Naive thymus-derived CD8-positive, alpha-beta T cell (primary cell): ENCODE measurements around the gene CPB2. TPM values are rescaled to one million over a fixed set of nuclear protein-coding genes. Genes with fewer than 3 reads are reported as not detected.
A peak's percentile ranks its signal among the peaks of the same experiment; 100 is the strongest.

ENCODE experiments used
- ATAC-seq, 2 donors: fragments of 150-1000 bp; cut with Tn5 transposase in 1 of 2; sonication (Bioruptor Pico), chemical (Tn5 transposase) in 1 of 2; 1 replicate in 1 of 2; 2 replicates in 1 of 2; pipeline ENCODE4 v1.10.0; 2021; ENCODE audit warnings: mild to moderate bottlenecking in 2 of 2, moderate library complexity in 2 of 2
- POLR2A ChIA-PET: fragments of 350-600 bp; sonication (Branson Sonifier 250); formaldehyde crosslinking; loops from one replicate; lab custom pipeline; 2021; ENCODE audit warnings: antibody characterized with exemption; lab: Charles Lee
- DNase-seq, 10 donors: peaks; one replicate each; pipeline versions ENCODE4 v3.0.0 to v3.0.0-alpha.2; 2020 to 2022
- H3K27ac Mint-ChIP-seq, 10 donors: one replicate each; pipeline ENCODE4 v1.8.0; 2020 to 2022; ENCODE audit warnings: mild to moderate bottlenecking in 10 of 10, mixed read lengths in 10 of 10, moderate library complexity in 4 of 10, inconsistent platforms in 1 of 10
- H3K27me3 Mint-ChIP-seq, 5 donors: one replicate each; pipeline ENCODE4 v1.8.0; 2021 to 2022; ENCODE audit warnings: mixed read lengths in 5 of 5
- H3K36me3 Mint-ChIP-seq, 3 donors: one replicate each; pipeline ENCODE4 v1.8.0; 2020 to 2022; ENCODE audit warnings: mixed read lengths in 3 of 3, mild to moderate bottlenecking in 2 of 3, inconsistent platforms in 1 of 3
- H3K4me1 Mint-ChIP-seq, 4 donors: one replicate each; pipeline ENCODE4 v1.8.0; 2021 to 2022; ENCODE audit warnings: mixed read lengths in 4 of 4
- H3K4me3 Mint-ChIP-seq, 10 donors: one replicate each; pipeline ENCODE4 v1.8.0; 2020 to 2022; ENCODE audit warnings: mild to moderate bottlenecking in 10 of 10, mixed read lengths in 10 of 10, moderate library complexity in 6 of 10, inconsistent platforms in 1 of 10
- H3K9me3 Mint-ChIP-seq, 9 donors: one replicate each; pipeline ENCODE4 v1.8.0; 2020 to 2022; ENCODE audit warnings: mixed read lengths in 9 of 9, mild to moderate bottlenecking in 3 of 9, inconsistent platforms in 1 of 9, moderate library complexity in 1 of 9
- polyA plus RNA-seq, 3 donors: library from polyadenylated mRNA; unstranded; fragments of 300-500 nt; fragmentation: Illumina TruSeq; gene quantifications; one replicate each; pipeline ENCODE4 v1.2.3, GENCODE V29; 2021
- total RNA-seq, 8 experiments: library from RNA in 2 of 8; stranded (reverse) in 2 of 8; gene quantifications; one replicate each; pipeline ENCODE4 v1.2.3 and lab custom pipeline; 2021 to 2026

Gene CPB2
- total and polyA plus RNA-seq, 5 experiments from 2014 or later, result 0.12 TPM; not detected in 4

- Mint-ChIP-seq H3K27me3 (no peaks in the 10 kb centered on the region), H3K4me1 (peaks cover 28 to 59% (median 49%) of the 10 kb centered on the region in 4 donors), H3K4me3 (peak overlapping the region; percentile 16 to 66 (median 57)), H3K27ac (peak overlapping the region; percentile 54 to 95 (median 84)), H3K36me3 (peaks cover 0 to 45% (median 10%) of the 10 kb centered on the region in 3 donors), H3K9me3 (no peaks in the 10 kb centered on the region)
- DNase-seq (peak in 2 of 10 donors; percentile 20), ATAC-seq (peak; percentile 29 to 36)
- POLR2A ChIA-PET, result interaction anchor here (0.6 to 1.4 kb wide), 3 partner anchors 73 to 188 kb away, joined by 3 to 5 read pairs (median 4); partner anchors contain the start of gene ZC3H13
These were observed 20.4 kb upstream of the CPB2 start for GRCh38 chr13:46124967-46125933.

- Mint-ChIP-seq H3K36me3 (peaks cover 0 to 38% (median 10%) of the 10 kb centered on the region in 3 donors), H3K4me1 (peaks cover 28 to 63% (median 52%) of the 10 kb centered on the region in 4 donors), H3K27me3 (no peaks in the 10 kb centered on the region), H3K27ac (peak overlapping the region; percentile 54 to 95 (median 84)), H3K4me3 (peak overlapping the region; percentile 5 to 66 (median 52)), H3K9me3 (no peaks in the 10 kb centered on the region)
- ATAC-seq (peak in 1 of 2 donors; percentile 15), DNase-seq (peak in 2 of 10 donors; percentile 6 to 8)
- POLR2A ChIA-PET, result interaction anchor here (0.6 to 1.4 kb wide), 3 partner anchors 72 to 188 kb away, joined by 3 to 5 read pairs (median 4); partner anchors contain the start of gene ZC3H13
These were observed 19.7 kb upstream of the CPB2 start for GRCh38 chr13:46124531-46124966.

- POLR2A ChIA-PET, result no interaction called here
- no peaks in the 10 kb centered on the region for H3K27me3 Mint-ChIP-seq
- peak overlapping the region in 3 of 10 donors; percentile 12 to 82 (median 72) for H3K27ac Mint-ChIP-seq
- H3K4me1 Mint-ChIP-seq, result peaks cover 28 to 66% (median 51%) of the 10 kb centered on the region in 4 donors
- H3K4me3 Mint-ChIP-seq, result no peak overlapping the region
- DNase-seq (no peak), ATAC-seq (no peak)
- no peaks in the 10 kb centered on the region for H3K9me3 Mint-ChIP-seq
- H3K36me3 Mint-ChIP-seq, result peaks cover 0 to 16% (median 4%) of the 10 kb centered on the region in 3 donors
These were observed 17.5 kb upstream of the CPB2 start for GRCh38 chr13:46122304-46122703.

- Mint-ChIP-seq H3K27me3 (no peaks in the 10 kb centered on the region), H3K36me3 (peaks cover 0 to 10% (median under 1%) of the 10 kb centered on the region in 3 donors), H3K27ac (peak overlapping the region in 9 of 10 donors; percentile 12 to 92 (median 42)), H3K9me3 (no peaks in the 10 kb centered on the region), H3K4me3 (peak overlapping the region in 1 of 10 donors; percentile 34), H3K4me1 (peaks cover 26 to 63% (median 50%) of the 10 kb centered on the region in 4 donors)
- POLR2A ChIA-PET, result no interaction called here
- ATAC-seq, result no peak
- no peak for DNase-seq
These were observed 16.8 kb upstream of the CPB2 start for GRCh38 chr13:46121597-46122163.

- Mint-ChIP-seq H3K27ac (peak overlapping the region in 2 of 10 donors; percentile 11 to 42), H3K4me1 (peaks cover 22 to 56% (median 44%) of the 10 kb centered on the region in 4 donors), H3K36me3 (peaks cover 0 to 5% (median 0%) of the 10 kb centered on the region in 3 donors), H3K9me3 (no peaks in the 10 kb centered on the region), H3K4me3 (peak overlapping the region in 1 of 10 donors; percentile 3), H3K27me3 (no peaks in the 10 kb centered on the region)
- ATAC-seq, result no peak
- DNase-seq, result no peak
- POLR2A ChIA-PET, result no interaction called here
These were observed 16.2 kb upstream of the CPB2 start for GRCh38 chr13:46121033-46121432.

GRCh38 chr13:46119883-46120614 lies 15.2 kb upstream of the CPB2 start:
- DNase-seq (no peak), ATAC-seq (no peak)
- no peaks in the 10 kb centered on the region for H3K9me3 Mint-ChIP-seq
- peaks cover 16 to 46% (median 35%) of the 10 kb centered on the region in 4 donors for H3K4me1 Mint-ChIP-seq
- peak overlapping the region in 1 of 10 donors; percentile 68 for H3K27ac Mint-ChIP-seq
- POLR2A ChIA-PET, result no interaction called here
- no peak overlapping the region for H3K4me3 Mint-ChIP-seq
- H3K36me3 Mint-ChIP-seq, result no peaks in the 10 kb centered on the region
- H3K27me3 Mint-ChIP-seq, result no peaks in the 10 kb centered on the region

- Mint-ChIP-seq H3K4me1 (peaks cover 7 to 17% (median 10%) of the 10 kb centered on the region in 4 donors), H3K36me3 (no peaks in the 10 kb centered on the region), H3K9me3 (no peaks in the 10 kb centered on the region), H3K27me3 (peaks cover 2 to 16% (median 4%) of the 10 kb centered on the region in 5 donors), H3K27ac (peak overlapping the region in 1 of 10 donors; percentile 44), H3K4me3 (no peak overlapping the region)
- POLR2A ChIA-PET, result no interaction called here
- ATAC-seq, result no peak
- no peak for DNase-seq
These were observed 12.0 kb upstream of the CPB2 start for GRCh38 chr13:46116653-46117502.

GRCh38 chr13:46114613-46115012 lies 9.8 kb upstream of the CPB2 start:
- Mint-ChIP-seq H3K27ac (peak overlapping the region in 1 of 10 donors; percentile 7), H3K4me1 (peaks cover 0 to 5% (median 3%) of the 10 kb centered on the region in 4 donors), H3K36me3 (no peaks in the 10 kb centered on the region), H3K4me3 (no peak overlapping the region), H3K9me3 (no peaks in the 10 kb centered on the region), H3K27me3 (peaks cover 8 to 36% (median 10%) of the 10 kb centered on the region in 5 donors)
- DNase-seq, result no peak
- POLR2A ChIA-PET, result no interaction called here
- ATAC-seq, result no peak

GRCh38 chr13:46113596-46113995 lies 8.8 kb upstream of the CPB2 start:
- POLR2A ChIA-PET, result no interaction called here
- Mint-ChIP-seq H3K27me3 (peaks cover 9 to 43% (median 10%) of the 10 kb centered on the region in 5 donors), H3K27ac (no peak overlapping the region), H3K36me3 (no peaks in the 10 kb centered on the region), H3K4me1 (peaks cover 3 to 7% (median 5%) of the 10 kb centered on the region in 4 donors), H3K4me3 (no peak overlapping the region), H3K9me3 (no peaks in the 10 kb centered on the region)
- DNase-seq, result no peak
- no peak for ATAC-seq

- Mint-ChIP-seq H3K36me3 (no peaks in the 10 kb centered on the region), H3K27me3 (peaks cover 10 to 52% (median 11%) of the 10 kb centered on the region in 5 donors), H3K9me3 (no peaks in the 10 kb centered on the region), H3K27ac (no peak overlapping the region), H3K4me3 (no peak overlapping the region), H3K4me1 (peaks cover 7 to 19% (median 11%) of the 10 kb centered on the region in 4 donors)
- POLR2A ChIA-PET, result no interaction called here
- no peak for ATAC-seq
- DNase-seq, result no peak
These were observed 6.3 kb upstream of the CPB2 start for GRCh38 chr13:46111151-46111550.

GRCh38 chr13:46109451-46109850 lies 4.6 kb upstream of the CPB2 start:
- no peak for DNase-seq
- H3K4me3 Mint-ChIP-seq, result no peak overlapping the region

More at GRCh38 chr13:46109451-46109850, 4.6 kb upstream of the CPB2 start:
- peaks cover 10 to 52% (median 11%) of the 10 kb centered on the region in 5 donors for H3K27me3 Mint-ChIP-seq
- no peaks in the 10 kb centered on the region for H3K36me3 Mint-ChIP-seq
- POLR2A ChIA-PET, result no interaction called here
- ATAC-seq, result peak in 1 of 2 donors; percentile 40
- H3K9me3 Mint-ChIP-seq, result no peaks in the 10 kb centered on the region
- H3K27ac Mint-ChIP-seq, result peak overlapping the region in 3 of 10 donors; percentile 38 to 67 (median 63)
- peaks cover 7 to 19% (median 12%) of the 10 kb centered on the region in 4 donors for H3K4me1 Mint-ChIP-seq
